RWPE1 (cell line): ENCODE measurements around the gene S100A8.

Experiments
- CTCF ChIA-PET: fragments of 350-600 bp; sonication (Branson Sonifier 250); formaldehyde crosslinking; extraction: SDS; loops from one replicate; lab custom pipeline; 2021; lab: Yijun Ruan, JAX
- POLR2A ChIA-PET: fragments of 400-600 bp; formaldehyde crosslinking; extraction: SDS; loops from one replicate; lab custom pipeline; 2020; ENCODE audit warnings: antibody characterized with exemption; ENCODE audit not compliant: low non-redundant PET; lab: Yijun Ruan, JAX
- DNase-seq: peaks from one replicate; pipeline ENCODE4 v3.0.0; 2012; ENCODE audit warnings: low spot score
- H3K27ac ChIP-seq: fragments of 450-650 bp; 2 replicates; pipeline ENCODE4 v1.5.1; 2017
- CTCF ChIP-seq: fragments of 450-650 bp; conservative IDR thresholded peaks from 2 replicates; pipeline ENCODE4 v1.5.1; 2017; ENCODE audit warnings: low read depth, mild to moderate bottlenecking

Gene S100A8

GRCh38 chr1:153360592-153361479 lies 30.0 kb downstream of the S100A8 start:
- ChIA-PET POLR2A (no interaction called here), CTCF (no interaction called here)
- peak overlapping the region; percentile 46 for H3K27ac ChIP-seq

GRCh38 chr1:153360190-153360589 lies 30.7 kb downstream of the S100A8 start:
- peak overlapping the region; percentile 46 for H3K27ac ChIP-seq

More at GRCh38 chr1:153360592-153361479, 30.0 kb downstream of the S100A8 start:
- no peak for DNase-seq
- no peak for TF ChIP-seq CTCF

DNA sequence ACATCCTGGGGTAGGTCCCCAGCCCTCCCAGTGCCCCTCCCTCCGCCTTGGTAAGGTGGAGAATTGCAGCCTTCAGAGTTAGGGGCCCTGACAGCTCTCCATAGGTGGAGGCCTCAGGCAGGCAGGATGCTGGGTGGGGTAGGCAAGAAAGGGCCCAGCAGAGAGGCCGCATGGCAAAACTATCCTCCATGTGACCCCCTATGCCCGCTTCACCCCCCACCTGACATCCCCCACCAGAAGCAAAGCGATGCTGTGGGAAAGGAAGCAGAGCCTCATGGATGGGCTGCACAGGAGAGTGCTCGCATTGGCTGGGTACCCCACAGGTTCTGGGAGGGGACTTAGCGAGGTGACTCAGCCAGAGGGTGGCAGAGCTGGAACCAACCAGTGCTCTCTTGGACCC lies 31.6 kb downstream of the S100A8 start:
- no peak for DNase-seq
- TF ChIP-seq CTCF, result no peak
- CTCF ChIA-PET, result no interaction called here
- POLR2A ChIA-PET, result no interaction called here
- peak overlapping the region; percentile 95 for H3K27ac ChIP-seq

More at GRCh38 chr1:153360190-153360589, 30.7 kb downstream of the S100A8 start:
- TF ChIP-seq CTCF, result no peak
- ChIA-PET CTCF (no interaction called here), POLR2A (interaction anchor here (0.7 kb wide), 1 partner anchor 1367 kb away, joined by 4 read pairs; the partner anchor contains the start of gene S100A10)
- no peak for DNase-seq

DNA sequence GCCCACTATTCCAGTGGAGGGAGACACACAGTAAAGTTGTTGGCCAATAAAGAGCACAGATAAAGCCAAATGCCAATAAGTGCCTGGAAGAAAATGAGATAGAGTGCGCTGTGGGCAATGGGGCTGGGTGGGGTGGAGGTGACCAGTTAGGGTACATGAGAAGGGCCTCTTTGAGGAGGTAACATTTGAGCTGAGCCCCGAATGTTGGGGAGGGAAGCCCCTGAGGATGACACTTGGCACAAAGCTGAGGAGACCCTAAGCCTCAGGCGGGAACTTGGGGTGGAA lies 32.2 kb downstream of the S100A8 start:
- no peak for TF ChIP-seq CTCF

DNA sequence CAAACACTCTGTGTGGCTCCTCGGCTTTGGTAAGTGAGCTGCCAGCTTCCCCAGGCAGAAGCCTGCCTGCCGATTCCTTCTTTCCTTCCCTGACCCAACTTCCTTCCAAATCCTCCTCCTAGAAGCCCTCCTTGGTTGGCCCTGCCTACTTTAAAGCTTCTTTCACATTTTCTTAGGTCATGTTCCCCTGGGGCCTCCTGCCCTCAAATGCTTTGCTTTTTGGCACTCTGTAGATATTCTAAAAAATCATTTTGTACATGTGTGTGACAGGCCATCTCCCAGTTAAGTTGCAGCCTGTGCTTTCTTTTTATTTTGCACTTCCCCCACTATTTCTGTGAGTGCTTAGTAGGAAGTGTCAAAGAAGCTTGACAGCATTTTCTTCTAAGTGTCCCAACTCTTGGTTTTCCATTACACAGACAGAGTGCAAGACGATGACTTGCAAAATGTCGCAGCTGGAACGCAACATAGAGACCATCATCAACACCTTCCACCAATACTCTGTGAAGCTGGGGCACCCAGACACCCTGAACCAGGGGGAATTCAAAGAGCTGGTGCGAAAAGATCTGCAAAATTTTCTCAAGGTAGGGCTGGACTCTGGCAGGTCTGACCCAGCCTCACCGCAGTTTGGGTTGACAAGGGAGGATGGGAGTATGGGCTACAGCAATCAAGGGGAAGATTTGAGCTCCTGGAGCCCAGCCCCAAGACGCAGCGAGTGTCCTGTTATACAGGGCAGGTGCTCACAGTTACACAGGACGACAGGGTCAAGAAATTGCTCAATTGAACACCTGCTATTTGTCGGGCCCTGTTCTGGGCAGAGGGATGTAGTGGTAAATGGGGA lies 32.8 kb downstream of the S100A8 start, which contains the start of gene S100A9:
Gene S100A9 (plus strand): TSS at position 2 of the 838 bp plus-strand sequence. CDS start 430 bp downstream, at position 432.
- ChIA-PET POLR2A (interaction anchor here (0.7 kb wide), 1 partner anchor 10 kb away, joined by 3 read pairs; the partner anchor contains the start of gene PGLYRP4), CTCF (interaction anchor here (0.6 to 7.6 kb wide), 9 partner anchors 17 to 1085 kb away, joined by 3 to 143 read pairs (median 3); partner anchors contain the start of genes RAB13, S100A12 and S100A8)
- H3K27ac ChIP-seq, result peak within 1 kb of the TSS; percentile 95
- no peak for TF ChIP-seq CTCF
- no peak for DNase-seq

More for the DNA sequence above, 32.2 kb downstream of the S100A8 start:
- DNase-seq, result no peak
- H3K27ac ChIP-seq, result peak overlapping the region; percentile 95
- POLR2A ChIA-PET, result no interaction called here
- CTCF ChIA-PET, result interaction anchor here (1.2 to 7.6 kb wide), 3 partner anchors 17 to 134 kb away, joined by 3 to 143 read pairs (median 4); partner anchors contain the start of gene S100A12
